Upper lobe of left lung (tissue), 4 donors: ENCODE results near the gene AGBL4.

Experiments
- CTCF ChIP-seq, 6 experiments: fragments of 450-650 bp in 4 of 6; fragments of 200-600 bp in 2 of 6; sonication (generic) in 2 of 6; IDR thresholded peaks; one replicate each; pipeline ENCODE4 v1.5.1; 2016 to 2019; ENCODE audit warnings: antibody characterized with exemption in 6 of 6
- POLR2AphosphoS5 ChIP-seq, 2 donors: sonication (generic); formaldehyde crosslinking; IDR thresholded peaks; one replicate each; pipeline ENCODE4 v1.5.1; 2017; ENCODE audit warnings: antibody characterized with exemption in 2 of 2

GRCh38 chr1:49331066-49331852 is 692.5 kb downstream of the AGBL4 start:
- TF ChIP-seq CTCF (IDR thresholded peaks at IDR 0.05) (no peak), POLR2AphosphoS5 (IDR thresholded peaks at IDR 0.05) (no peak)
